ENCODE results near the gene PEX19.

DNA sequence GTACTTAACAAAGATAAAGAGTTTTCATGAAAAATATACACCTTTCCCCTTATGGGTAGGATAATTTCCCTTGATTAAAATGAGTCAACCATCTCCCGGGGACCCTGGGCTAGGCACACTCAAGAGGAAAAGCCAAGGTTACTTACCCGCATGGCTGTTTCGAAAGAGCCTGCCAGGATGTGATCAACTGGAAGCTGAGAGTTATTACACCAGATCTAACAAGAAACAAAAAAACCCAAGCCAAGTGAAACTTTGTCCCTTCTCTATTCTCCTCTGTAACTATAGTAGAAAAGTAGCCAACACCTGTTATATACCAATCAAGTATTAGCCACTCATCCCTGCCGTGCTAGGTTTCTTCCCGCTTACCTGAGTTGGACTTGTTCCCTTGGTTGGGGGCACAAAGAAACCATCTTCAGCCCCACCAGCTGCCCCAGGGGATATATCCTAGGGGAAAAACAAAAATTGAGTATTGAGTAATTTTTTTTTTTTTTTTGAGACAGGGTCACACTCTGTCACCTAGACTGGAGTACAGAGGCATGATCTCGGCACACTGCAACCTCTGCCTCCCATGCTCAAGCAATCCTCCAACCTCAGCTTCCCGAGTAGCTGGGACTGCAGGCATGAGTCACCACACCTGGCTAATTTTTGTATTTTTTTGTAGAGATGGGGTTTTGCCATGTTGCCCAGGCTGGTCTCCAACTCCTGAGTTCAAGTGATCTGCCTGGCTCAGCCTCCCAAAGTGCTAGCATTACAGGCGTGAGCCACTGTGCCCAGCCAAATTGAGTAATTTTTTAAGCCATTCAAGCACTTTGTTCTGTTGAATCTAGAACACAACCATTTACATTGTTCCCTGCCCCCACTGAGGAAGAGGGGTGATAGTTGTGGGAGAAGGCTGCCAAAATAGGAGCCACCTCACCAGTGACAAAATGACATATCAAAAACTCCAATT, 8.4 kb upstream of the PEX19 start:
- TF ChIP-seq POLR2A (IDR thresholded peaks at IDR 0.05) = no peak
- TF ChIP-seq, protein P1, sequence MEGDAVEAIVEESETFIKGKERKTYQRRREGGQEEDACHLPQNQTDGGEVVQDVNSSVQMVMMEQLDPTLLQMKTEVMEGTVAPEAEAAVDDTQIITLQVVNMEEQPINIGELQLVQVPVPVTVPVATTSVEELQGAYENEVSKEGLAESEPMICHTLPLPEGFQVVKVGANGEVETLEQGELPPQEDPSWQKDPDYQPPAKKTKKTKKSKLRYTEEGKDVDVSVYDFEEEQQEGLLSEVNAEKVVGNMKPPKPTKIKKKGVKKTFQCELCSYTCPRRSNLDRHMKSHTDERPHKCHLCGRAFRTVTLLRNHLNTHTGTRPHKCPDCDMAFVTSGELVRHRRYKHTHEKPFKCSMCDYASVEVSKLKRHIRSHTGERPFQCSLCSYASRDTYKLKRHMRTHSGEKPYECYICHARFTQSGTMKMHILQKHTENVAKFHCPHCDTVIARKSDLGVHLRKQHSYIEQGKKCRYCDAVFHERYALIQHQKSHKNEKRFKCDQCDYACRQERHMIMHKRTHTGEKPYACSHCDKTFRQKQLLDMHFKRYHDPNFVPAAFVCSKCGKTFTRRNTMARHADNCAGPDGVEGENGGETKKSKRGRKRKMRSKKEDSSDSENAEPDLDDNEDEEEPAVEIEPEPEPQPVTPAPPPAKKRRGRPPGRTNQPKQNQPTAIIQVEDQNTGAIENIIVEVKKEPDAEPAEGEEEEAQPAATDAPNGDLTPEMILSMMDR (IDR thresholded peaks at IDR 0.05) = no peak

All from right lobe of liver (tissue), 4 donors.